Adipose tissue (tissue), 3 donors: ENCODE data around the gene RPTOR. TPM values are rescaled to one million over a fixed set of nuclear protein-coding genes. Genes with fewer than 3 reads are reported as not detected.
"Not testable (repeated sequence)": the region's sequence is repeated elsewhere in the genome, so short reads cannot be mapped to it uniquely, and the experiment has no call there.

Experiments
- H3K27ac ChIP-seq: one replicate; pipeline ENCODE4 v1.5.1; 2013; ENCODE audit warnings: low read depth, low read length
- WGBS, 3 donors: extraction: QIAGEN DNeasy Blood & Tissue Kit; methylation state at CpG; one replicate each; pipeline ENCODE4 v1.1.7; 2013; 5-methylcytosine and 5-hydroxymethylcytosine counted together
- polyA plus RNA-seq, 3 donors: library from polyadenylated mRNA; stranded (reverse); fragments of 200-250 nt; gene quantifications; one replicate each; pipeline ENCODE4 v1.2.3, GENCODE V29; 2013
- donor health status: healthy with polysubstance abuse.
- donor health status: Bipolar disorder and iron deficiency.
- donor health status: healthy.

The RPTOR gene
- polyA plus RNA-seq, 3 donors: 5.8 to 13.2 (median 7.5) TPM

DNA sequence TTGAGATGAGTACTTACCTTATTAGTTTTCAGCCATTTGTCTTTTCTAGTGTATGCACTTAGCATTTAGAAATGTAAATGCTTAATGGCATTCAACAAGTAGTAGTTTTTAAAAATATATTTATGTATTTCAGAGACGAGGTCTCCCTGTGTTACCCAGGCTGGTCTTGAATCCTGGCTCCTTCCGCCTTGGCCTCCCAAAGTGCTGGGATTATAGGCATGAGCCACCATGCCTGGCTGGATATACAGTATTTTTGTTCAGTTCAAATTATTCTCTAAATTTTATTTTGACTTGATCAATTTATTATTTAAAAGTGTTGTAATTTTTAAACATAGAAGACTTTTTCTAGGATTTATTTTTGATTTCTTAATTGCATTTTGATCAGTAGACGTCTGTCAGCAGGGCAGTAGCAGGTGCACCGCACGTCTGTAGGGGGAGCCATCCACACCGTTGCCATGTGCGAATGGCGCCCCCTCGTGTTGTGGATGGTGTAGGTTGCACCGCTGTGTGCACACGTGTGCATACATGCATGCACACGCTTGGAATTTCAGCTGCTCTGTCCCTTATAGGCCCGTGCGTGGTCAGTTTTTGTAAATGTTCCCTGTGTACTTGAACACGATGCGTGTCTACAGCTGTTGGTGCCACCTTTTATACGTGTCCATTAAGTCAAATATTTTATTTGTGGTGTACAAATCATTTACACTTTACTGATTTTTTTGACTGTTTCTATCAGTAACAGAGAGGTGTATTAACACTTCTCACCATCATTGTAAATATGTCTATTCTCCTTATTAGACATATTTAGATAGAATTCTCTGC lies 30.6 kb downstream of the RPTOR start:
- no peak overlapping the region for H3K27ac ChIP-seq
- WGBS, 3 donors: 26 to 30% (median 28%) methylated on average over 17 of the region's 17 CpGs

DNA sequence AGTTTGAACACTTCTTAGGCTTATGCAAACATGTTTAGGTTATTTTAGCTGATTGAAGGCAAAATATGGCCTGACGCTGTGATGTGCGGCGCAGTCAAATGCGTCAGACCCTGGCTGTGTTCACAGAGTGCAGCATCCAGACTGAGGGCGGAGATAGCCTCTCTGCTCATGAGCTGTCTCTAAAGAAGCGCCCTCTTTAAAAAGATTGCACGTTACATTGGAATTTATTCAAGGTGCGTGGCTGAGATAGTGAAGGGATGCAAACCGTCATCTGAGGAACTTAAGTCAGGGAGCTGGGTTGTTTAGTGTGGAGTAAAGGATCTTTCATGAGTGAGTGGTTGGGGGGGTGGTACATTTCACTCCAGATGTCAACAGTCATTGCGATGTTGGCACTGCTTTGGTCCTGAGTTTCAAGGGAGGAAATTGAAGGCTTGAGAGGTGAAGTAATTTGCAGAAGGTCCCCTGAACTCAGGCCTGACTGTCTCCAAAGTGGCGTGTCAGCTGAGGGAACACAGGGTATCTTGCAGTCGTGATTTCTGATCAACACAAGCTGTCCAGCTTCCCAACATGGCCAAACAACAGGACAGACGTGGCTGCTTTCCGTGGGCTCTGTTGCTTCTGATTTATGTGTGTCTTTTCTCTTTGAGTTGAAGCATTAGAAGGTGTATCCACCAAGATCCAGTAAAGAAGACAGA lies 33.4 kb downstream of the RPTOR start:
- no peak overlapping the region for H3K27ac ChIP-seq
- WGBS, 3 donors: 82 to 87% (median 86%) methylated on average over 14 of the region's 14 CpGs

DNA sequence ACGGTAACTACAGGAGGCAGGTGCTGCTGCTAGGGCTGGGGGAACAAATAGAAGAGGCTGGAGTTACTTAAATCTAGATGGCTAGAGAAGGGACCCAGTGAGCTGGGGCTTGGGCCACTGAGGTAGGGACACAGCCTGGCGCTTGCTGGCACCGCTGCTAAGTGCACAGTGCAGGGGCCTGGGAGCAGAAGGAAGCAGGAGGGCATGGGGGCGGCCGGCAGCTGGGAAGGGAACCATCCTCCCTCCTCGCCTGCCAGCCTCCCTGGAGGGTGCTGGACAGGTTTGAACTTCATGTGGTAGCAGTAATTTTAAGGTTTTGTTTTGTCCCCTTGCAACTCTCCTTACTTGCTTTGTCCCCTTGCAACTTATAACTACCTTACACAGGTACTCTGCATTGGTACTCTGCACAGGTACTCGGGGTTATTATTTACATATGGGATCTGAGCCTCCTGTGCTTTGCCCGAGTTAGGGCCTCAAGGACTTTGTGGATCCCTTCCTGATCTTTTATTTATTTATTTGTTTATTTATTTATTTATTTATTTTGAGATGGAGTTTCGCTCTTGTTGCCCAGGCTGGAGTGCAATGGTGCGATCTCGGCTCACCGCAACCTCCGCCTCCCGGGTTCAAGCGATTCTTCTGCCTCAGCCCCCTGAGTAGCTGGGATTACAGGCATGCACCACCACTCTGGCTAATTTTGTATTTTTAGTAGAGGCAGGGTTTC lies 34.2 kb downstream of the RPTOR start:
- WGBS, 3 donors: 88 to 97% (median 96%) methylated on average over 15 of the region's 15 CpGs
- H3K27ac ChIP-seq: not testable (repeated sequence)

DNA sequence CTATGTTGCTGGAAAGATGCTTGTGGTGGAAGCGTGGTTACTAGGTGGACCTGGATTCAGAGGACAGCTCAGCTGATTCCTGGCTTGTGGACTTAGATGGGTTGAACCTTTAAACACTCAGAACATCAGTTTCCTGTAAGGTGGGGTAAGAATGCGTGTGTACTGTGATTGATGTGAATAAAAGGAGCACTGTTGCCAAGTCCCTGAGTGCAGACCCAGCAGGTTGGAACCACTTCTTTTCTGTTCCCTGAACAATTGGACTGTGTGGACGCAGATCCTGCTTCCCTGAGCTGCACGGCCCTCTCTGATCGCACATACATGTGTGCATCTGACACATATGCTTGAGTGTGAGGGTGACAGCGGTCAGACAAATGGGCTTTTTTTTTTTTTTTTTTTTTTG lies 37.5 kb downstream of the RPTOR start:
- H3K27ac ChIP-seq: no peak overlapping the region
- 77 to 89% (median 85%) methylated on average over 6 of the region's 6 CpGs for WGBS, 3 donors

DNA sequence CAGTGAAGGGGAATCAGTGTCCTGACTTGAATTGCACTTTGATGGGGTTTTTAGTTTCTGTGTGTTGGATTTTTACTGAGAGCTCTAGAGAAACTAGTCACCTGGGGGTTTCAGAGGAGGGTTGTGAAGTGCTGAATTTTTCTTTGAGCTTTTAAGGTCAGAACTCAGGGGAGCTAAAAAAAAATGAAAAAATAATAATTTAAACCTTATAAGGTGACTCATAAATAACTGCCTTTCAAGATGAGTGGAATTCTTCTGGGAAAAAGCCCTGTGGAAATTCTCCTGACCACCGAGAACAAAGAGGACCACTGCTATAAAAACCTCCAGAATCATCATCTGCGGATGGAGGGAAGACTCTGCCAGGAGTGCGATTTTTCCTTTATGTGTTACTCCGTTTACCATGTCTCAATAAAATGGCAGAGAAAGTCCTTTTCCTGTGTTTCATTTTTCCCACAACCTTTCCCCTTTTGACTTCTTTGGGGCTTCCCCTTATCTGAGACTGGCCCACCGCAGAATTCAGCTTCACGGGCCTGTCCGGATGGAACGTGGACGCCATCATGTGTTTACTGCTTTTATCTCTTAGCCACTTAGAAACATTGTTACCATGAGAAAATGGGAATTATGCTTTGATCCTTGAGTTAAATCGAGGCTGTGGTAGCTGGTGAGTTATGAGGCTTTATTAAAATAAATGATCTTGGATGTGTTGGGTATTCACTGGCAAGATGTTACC lies 39.7 kb downstream of the RPTOR start:
- WGBS, 3 donors: 77 to 88% (median 84%) methylated on average over 10 of the region's 10 CpGs
- H3K27ac ChIP-seq: no peak overlapping the region

DNA sequence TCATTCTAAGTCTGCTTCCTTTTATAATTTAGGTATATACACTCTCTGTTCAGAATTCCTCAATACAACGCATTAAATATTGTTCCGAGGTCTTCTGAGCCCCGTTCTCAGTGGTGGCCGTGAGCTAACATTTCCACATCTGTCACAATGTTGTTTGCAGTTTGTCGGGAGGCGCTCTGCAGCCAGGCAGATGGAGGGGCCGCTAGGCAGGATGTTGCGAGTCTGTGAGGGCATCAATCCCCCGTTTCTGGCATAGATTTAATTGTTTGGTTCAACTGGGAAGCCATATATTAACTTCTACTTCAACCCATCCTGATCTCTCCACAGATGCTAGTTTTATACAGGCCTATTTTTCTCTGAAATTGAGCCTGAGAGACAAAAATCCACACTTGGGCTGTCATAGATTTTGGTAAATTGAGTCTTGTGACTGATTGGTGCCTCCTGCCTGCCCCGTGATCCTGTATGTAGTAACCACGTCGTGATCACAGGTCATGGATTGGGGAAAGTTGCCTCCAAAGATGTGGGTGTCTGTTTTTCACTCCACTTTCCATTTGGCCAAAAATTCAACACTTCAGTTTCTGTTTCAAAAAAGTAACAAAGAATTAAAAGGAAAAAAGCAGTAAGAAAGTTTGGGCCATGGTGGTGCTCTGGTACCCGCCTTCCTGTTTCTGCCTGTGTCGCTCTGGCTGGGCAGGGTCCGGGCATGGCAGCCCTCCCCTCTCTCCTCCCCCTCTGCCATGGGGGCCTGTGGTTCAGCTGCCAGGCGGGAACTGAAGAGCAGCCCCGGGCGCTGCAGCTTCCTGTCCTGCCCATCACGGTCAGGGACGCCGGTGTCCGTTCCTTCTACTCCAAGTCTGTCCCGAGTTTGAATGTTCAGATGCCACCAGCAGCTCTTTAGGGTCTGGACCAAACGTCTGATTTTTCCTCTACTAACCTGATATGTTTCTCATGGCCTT lies 41.5 kb downstream of the RPTOR start:
- WGBS, 3 donors: 55 to 78% (median 57%) methylated on average over 24 of the region's 24 CpGs
- H3K27ac ChIP-seq: no peak overlapping the region

DNA sequence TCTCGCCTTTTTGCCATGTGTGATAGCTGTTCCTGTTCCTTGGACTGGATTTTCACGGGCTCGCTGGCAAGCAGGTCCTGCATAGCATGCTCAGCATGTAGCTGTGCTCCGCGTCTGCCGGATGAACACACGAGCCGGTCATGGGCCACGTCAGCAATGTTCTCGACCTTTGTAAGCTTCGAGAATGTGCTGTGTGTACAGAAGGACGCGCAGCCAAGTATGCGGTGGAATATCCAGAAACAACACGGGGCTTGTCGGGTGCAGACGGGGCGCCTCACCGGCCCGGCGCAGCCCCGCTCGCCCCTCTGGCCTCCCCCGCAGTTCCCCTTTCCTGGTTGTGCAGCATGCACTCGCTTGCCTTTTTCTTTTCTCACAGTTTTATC lies 42.2 kb downstream of the RPTOR start:
- 79 to 89% (median 84%) methylated on average over 25 of the region's 25 CpGs for WGBS, 3 donors
- no peak overlapping the region for H3K27ac ChIP-seq

DNA sequence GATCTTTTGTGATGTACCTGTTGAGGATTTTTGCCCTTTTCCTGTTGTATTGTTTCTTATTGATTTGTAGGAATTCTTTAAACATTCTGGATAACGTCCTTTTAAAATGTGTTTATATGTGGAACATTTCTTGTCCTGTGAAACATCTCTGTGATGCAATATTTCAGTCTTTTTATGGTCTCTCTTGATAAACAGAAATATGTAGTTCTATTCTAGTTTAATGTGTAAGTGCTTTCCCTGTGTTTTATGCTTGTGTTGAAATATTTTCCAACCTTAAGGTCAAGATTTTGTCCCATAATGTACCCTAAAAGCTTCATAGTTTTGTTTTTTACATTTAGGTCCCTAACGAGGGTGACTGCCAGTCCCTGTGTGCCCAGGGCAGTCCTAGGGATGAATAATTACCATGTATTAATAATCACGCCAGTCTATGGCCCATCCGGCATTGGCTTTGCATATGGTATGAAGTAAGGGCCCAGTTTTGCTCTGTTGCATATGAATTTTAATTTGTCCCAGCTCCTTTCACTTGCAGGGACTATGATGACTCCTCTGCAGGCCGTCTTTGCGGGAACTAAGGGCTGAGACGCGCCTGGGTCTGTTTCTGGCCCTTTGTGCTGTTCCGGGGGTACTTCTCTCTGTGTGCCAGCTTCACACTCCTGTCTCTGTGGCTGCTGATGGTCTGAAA lies 44.2 kb downstream of the RPTOR start:
- H3K27ac ChIP-seq: no peak overlapping the region
- 86 to 94% (median 91%) methylated on average over 9 of the region's 9 CpGs for WGBS, 3 donors

DNA sequence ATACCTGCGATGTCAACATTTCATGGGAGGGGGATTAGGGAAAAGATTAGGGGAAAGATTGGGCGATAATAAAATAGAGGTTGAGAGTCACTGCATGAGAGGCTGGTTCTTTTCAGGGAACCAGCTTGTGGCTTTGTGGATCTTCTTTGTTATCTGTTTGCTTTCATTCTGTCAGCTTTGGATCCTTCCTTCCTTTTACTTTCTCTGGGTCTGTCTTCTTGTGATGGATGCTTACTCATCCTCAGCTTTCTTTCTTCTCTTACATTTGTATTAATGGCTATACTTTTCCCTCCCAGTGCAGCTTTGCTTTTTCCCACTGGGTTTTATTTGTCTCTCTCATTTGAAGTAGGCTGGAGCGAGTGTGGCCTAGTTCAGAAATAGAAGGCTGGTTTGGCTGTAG lies 47.1 kb downstream of the RPTOR start:
- H3K27ac ChIP-seq: no peak overlapping the region
- 94 to 97% (median 96%) methylated on average over 3 of the region's 3 CpGs for WGBS, 3 donors

DNA sequence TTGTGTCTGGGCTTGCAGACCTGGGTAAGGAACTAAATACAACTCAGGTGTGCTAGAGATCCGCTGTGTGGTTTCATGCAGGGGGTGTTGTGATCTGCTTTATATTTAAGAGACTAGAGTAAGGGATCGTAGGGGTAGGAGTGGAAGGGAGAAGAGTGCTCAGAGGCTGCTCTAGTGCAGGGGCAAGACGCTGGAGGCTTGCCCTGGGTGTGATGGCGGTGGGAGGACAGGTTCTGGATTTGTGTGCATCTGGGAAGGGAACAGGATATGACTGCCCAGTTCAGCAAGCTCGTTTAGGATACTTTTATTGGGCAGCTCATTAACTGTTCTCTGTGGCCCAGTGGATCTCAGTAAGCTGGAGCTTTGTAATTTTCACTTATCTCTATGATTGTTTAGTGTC lies 47.6 kb downstream of the RPTOR start:
- 62 to 69% (median 67%) methylated on average over 5 of the region's 5 CpGs for WGBS, 3 donors
- no peak overlapping the region for H3K27ac ChIP-seq

DNA sequence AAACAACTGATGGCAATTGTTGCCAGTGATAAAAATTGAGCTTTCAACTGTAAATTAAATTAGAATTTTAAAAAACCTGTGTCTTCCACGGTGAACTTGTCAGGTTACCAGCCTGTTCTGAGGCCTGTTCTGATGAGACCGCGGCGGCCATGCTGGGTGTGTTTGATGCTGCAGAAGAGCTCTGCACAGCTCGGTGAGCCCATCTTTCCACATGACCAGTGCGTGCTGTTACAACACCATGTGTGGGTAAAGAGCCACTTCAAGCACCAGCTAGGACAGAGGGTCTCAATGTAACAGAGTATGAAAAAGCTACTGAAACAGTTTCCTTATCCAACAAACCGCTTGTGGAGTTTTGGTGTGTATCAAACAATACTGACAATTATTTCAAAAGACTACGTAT lies 48.5 kb downstream of the RPTOR start:
- 81 to 93% (median 87%) methylated on average over 8 of the region's 8 CpGs for WGBS, 3 donors
- H3K27ac ChIP-seq: no peak overlapping the region

DNA sequence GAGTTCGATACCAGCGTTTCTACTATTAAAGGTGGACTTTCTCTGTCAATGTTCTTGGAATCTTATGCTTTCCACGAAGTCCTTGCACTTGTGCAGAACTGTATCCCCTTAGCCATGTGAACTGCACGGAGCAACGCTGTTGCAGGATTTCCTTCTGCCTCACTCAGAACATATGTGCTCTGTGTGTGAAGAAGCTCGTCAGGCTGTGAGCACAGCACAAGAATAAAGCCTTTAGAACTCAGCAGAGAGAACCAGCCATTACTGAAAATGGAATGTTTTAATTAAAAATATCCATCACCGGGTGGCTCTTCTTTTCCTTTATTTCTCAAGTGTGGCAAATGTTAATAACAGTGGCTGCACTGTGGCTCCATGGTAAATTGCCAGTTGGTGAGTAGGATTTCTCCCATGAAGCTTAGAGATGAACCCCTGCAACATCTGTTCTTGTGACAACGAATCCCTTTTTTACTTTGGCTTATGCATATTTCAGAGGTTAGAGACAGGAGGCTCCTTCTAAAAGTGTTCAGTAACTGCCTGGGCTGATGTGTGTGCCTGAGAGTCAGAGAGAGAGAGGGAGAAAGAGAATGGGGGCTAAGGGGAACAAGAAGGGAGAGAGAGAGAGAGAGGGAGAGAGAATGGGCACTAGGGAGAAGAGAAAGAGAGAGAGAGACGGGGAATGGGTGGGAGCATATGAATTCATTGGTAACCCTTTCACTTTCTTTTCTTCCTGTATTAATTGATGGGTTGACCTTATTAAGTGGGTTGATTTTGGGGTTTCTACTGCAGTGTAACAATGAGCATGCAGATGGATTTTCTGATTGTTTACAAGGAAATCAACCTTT lies 50.0 kb downstream of the RPTOR start:
- 74 to 80% (median 75%) methylated on average over 9 of the region's 9 CpGs for whole genome bisulfite sequencing, 3 donors
- no peak overlapping the region for H3K27ac ChIP-seq

DNA sequence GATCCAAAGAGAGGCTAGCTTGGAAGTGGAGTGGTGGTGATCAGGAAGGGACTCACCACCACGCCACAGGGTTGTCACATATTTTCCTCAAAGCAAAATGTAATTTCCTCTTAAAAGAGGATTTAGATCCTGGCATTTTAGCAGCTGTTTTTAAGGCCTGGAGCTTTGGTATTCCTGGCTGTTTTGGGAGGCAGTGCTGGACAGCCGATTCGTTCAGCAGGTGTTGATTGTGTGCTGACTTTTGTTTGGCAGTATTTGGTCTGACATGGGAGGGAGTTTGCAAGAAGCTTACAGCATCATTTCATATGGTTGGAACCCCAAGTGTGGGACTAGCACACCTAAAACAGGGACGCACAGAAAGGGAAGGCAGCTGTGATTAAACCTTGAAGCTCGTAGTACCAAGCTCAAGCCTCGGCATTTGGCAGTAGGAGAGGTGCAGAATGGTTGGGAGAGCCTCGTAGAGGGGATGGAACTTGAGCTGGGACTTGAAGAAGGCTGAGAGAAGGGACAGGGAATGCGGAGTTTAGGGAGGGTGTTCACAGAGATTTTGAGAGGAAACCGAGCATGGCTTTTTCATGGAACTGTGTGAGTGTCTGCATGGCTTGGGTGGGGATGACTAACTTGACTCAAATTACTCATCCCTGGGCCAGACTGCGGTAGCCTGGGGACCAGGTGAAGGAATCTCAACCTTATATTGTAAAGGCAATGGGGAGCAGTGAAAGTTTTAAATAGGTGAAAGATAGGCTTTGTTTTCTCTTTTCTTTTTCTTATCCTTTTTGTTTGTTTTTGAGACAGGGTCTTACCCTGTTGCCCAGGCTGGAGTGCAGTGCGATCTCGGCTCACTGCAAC lies 52.3 kb downstream of the RPTOR start:
- H3K27ac ChIP-seq: no peak overlapping the region
- 87 to 90% (median 89%) methylated on average over 12 of the region's 12 CpGs for WGBS, 3 donors

DNA sequence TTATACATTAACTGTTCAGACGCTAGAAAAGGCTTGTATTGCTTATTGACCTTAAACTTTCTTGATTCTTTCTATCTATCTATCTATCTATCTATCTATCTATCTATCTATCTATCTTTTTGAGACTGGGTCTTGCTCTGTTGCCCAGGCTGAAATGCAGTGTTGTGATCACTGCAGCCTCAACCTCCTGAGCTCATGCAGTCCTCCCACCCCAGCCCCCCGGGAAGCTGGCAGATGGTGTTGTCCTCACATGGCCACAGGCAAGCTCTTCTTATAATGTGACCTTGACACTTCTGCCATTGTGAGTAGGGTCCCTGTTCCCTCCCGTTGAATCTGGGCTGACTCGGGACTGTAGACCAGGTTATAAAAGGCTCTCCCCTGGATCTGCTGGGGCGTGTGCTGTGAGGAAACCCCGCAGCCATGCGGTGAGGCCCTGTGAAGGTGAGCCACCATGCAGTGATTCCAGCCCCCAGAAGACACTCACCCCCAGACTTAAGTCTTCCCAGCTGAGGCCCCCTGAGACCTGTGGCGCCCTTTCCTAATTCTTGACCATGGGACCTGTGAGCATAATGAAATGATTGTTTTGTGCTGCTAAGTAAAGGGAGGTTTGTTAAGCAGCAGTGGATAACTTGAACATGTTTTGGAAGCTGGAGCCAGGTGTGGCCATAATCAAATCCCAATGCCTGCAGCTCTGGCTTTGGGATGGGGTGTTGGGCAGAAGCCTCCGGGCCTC lies 54.3 kb downstream of the RPTOR start:
- H3K27ac ChIP-seq: no peak overlapping the region
- 86 to 93% (median 93%) methylated on average over 9 of the region's 9 CpGs for WGBS, 3 donors
